Fibroblast of lung (primary cell): ENCODE measurements around the gene BIN1. TPM values are rescaled to one million over a fixed set of nuclear protein-coding genes. Genes with fewer than 3 reads are reported as not detected.

Experiments used
- DNase-seq, 2 donors: peaks; one replicate each; pipeline versions ENCODE4 v3.0.0 to v3.0.0-alpha.2; 2010; ENCODE audit warnings: low read depth in 2 of 2
- H2AFZ ChIP-seq: 2 replicates; pipeline ENCODE4 v1.5.1; 2012; ENCODE audit warnings: low read length, control low read depth, inconsistent platforms
- H3K27ac ChIP-seq: 2 replicates; pipeline ENCODE4 v1.5.1; 2011; ENCODE audit warnings: low read length, control low read depth; ENCODE audit not compliant: insufficient read depth
- H3K27me3 ChIP-seq: 2 replicates; pipeline ENCODE4 v1.5.1; 2011; ENCODE audit warnings: mild to moderate bottlenecking, low read length; ENCODE audit not compliant: control insufficient read depth, insufficient read depth
- H3K36me3 ChIP-seq: 2 replicates; pipeline ENCODE4 v1.5.1; 2011; ENCODE audit warnings: low read length; ENCODE audit not compliant: control insufficient read depth, insufficient read depth
- H3K4me1 ChIP-seq: 2 replicates; pipeline ENCODE4 v1.5.1; 2011; ENCODE audit warnings: low read length; ENCODE audit not compliant: control insufficient read depth, insufficient read depth; ENCODE audit errors: extremely low read depth
- H3K4me2 ChIP-seq: 2 replicates; pipeline ENCODE4 v1.5.1; 2011; ENCODE audit warnings: low read length, control low read depth; ENCODE audit not compliant: insufficient read depth; ENCODE audit errors: extremely low read depth
- H3K4me3 ChIP-seq, 4 experiments: fragments of 200-600 bp in 1 of 4; sonication (generic) in 1 of 4; replicated peaks in 1 of 4; 2 replicates each; pipeline ENCODE4 v1.5.1; 2011 to 2016; ENCODE audit warnings: low read length in 4 of 4, low read depth in 3 of 4, mild to moderate bottlenecking in 3 of 4, control low read depth in 2 of 4, inconsistent platforms in 1 of 4, mixed read lengths in 1 of 4; ENCODE audit not compliant: insufficient read depth in 1 of 4; ENCODE audit errors: control extremely low read depth in 1 of 4
- H3K79me2 ChIP-seq: 2 replicates; pipeline ENCODE4 v1.5.1; 2012; ENCODE audit warnings: mild to moderate bottlenecking, low read length, inconsistent platforms; ENCODE audit not compliant: control insufficient read depth, insufficient read depth
- H3K9ac ChIP-seq: 2 replicates; pipeline ENCODE4 v1.5.1; 2011; ENCODE audit warnings: mild to moderate bottlenecking, low read length, control low read depth; ENCODE audit not compliant: insufficient read depth
- H3K9me3 ChIP-seq: 2 replicates; pipeline ENCODE4 v1.5.1; 2012; ENCODE audit warnings: low read depth, low read length; ENCODE audit not compliant: control insufficient read depth, insufficient read depth
- H4K20me1 ChIP-seq: 2 replicates; pipeline ENCODE4 v1.5.1; 2011; ENCODE audit warnings: low read length; ENCODE audit not compliant: control insufficient read depth, insufficient read depth; ENCODE audit errors: extremely low read depth
- CTCF ChIP-seq, 2 donors: IDR thresholded peaks in 1 of 2; conservative IDR thresholded peaks in 1 of 2; 1 replicate in 1 of 2; 2 replicates in 1 of 2; pipeline ENCODE4 v1.5.1; 2011 to 2012; ENCODE audit warnings: low read length in 2 of 2, control low read depth in 1 of 2, inconsistent platforms in 1 of 2, low read depth in 1 of 2, mild to moderate bottlenecking in 1 of 2
- EZH2 ChIP-seq: IDR thresholded peaks from 2 replicates; pipeline ENCODE4 v1.5.1; 2012; ENCODE audit warnings: low read length, control low read depth, mild to moderate bottlenecking; ENCODE audit errors: missing control alignments
- polyA plus RNA-seq, 2 donors: library from polyadenylated mRNA; depleted of rRNA in 1 of 2; stranded (reverse) in 1 of 2; unstranded in 1 of 2; fragments of >200 nt; gene quantifications; 2 replicates each; pipeline ENCODE4 v1.2.1, GENCODE V29; 2011 to 2012; ENCODE audit warnings: missing spikeins in 1 of 2
- total RNA-seq: library from RNA; depleted of rRNA; stranded (reverse); fragments of >200 nt; gene quantifications from 2 replicates; pipeline ENCODE4 v1.2.1, GENCODE V29; 2014

BIN1 gene
- total and polyA plus RNA-seq, 2 donors (not counting 1 experiment from before 2014, with no cell fraction given), result 17.3 to 68.7 TPM

GRCh38 chr2:127039387-127040031 lies 67.4 kb downstream of the BIN1 start:
- H2AFZ ChIP-seq, result no peak overlapping the region
- H3K4me3 ChIP-seq, result no peak overlapping the region
- no peaks in the 10 kb centered on the region for H3K9me3 ChIP-seq
- H3K4me1 ChIP-seq, result no peaks in the 10 kb centered on the region
- TF ChIP-seq CTCF (conservative IDR thresholded peaks at IDR 0.05 in 1 of 2, IDR thresholded peaks at IDR 0.05 in 1 of 2; ENCODE audit: low read depth in 1 of 2, low read length in 2 of 2), result no peak
- no peak for TF ChIP-seq EZH2
- H3K4me2 ChIP-seq, result no peak overlapping the region
- no peak for DNase-seq
- H3K36me3 ChIP-seq, result no peaks in the 10 kb centered on the region
- no peaks in the 10 kb centered on the region for H3K79me2 ChIP-seq
- H4K20me1 ChIP-seq, result no peaks in the 10 kb centered on the region
- H3K27me3 ChIP-seq, result no peaks in the 10 kb centered on the region
- H3K9ac ChIP-seq, result no peak overlapping the region
- no peak overlapping the region for H3K27ac ChIP-seq

- H3K9me3 ChIP-seq, result no peaks in the 10 kb centered on the region
- H3K27me3 ChIP-seq, result no peaks in the 10 kb centered on the region
- no peak overlapping the region for H3K4me2 ChIP-seq
- TF ChIP-seq EZH2, result no peak
- TF ChIP-seq CTCF (conservative IDR thresholded peaks at IDR 0.05 in 1 of 2, IDR thresholded peaks at IDR 0.05 in 1 of 2; ENCODE audit: low read depth in 1 of 2, low read length in 2 of 2), result no peak
- no peak overlapping the region for H3K4me3 ChIP-seq
- no peak for DNase-seq
- H3K4me1 ChIP-seq, result no peaks in the 10 kb centered on the region
- H3K79me2 ChIP-seq, result no peaks in the 10 kb centered on the region
- no peak overlapping the region for H3K27ac ChIP-seq
- no peak overlapping the region for H3K9ac ChIP-seq
- no peak overlapping the region for H2AFZ ChIP-seq
- no peaks in the 10 kb centered on the region for H3K36me3 ChIP-seq
- H4K20me1 ChIP-seq, result no peaks in the 10 kb centered on the region
Measured at GRCh38 chr2:127037476-127037875, 69.5 kb downstream of the BIN1 start.

GRCh38 chr2:127034883-127035611 lies 71.9 kb downstream of the BIN1 start:
- Histone ChIP-seq H3K27ac (no peak overlapping the region), H3K36me3 (no peaks in the 10 kb centered on the region)
- TF ChIP-seq EZH2 (no peak), CTCF (conservative IDR thresholded peaks at IDR 0.05 in 1 of 2, IDR thresholded peaks at IDR 0.05 in 1 of 2; ENCODE audit: low read depth in 1 of 2, low read length in 2 of 2) (no peak)

More at GRCh38 chr2:127034883-127035611, 71.9 kb downstream of the BIN1 start:
- H3K79me2 ChIP-seq, result no peaks in the 10 kb centered on the region
- no peak overlapping the region for H3K4me3 ChIP-seq
- DNase-seq, result no peak
- H4K20me1 ChIP-seq, result no peaks in the 10 kb centered on the region
- H3K9me3 ChIP-seq, result no peaks in the 10 kb centered on the region
- H2AFZ ChIP-seq, result no peak overlapping the region
- peaks cover 4% of the 10 kb centered on the region for H3K4me1 ChIP-seq
- H3K9ac ChIP-seq, result no peak overlapping the region
- no peaks in the 10 kb centered on the region for H3K27me3 ChIP-seq
- H3K4me2 ChIP-seq, result no peak overlapping the region
